HEK293T (cell line): ENCODE results near the gene QSOX2.

ENCODE experiments used
- CTCF ChIA-PET: fragments of 350-600 bp; formaldehyde crosslinking; extraction: SDS; loops from one replicate; lab custom pipeline; 2021; ENCODE audit warnings: antibody characterized with exemption, inconsistent platforms; lab: Yijun Ruan, JAX
- POLR2A ChIA-PET: fragments of 350-600 bp; formaldehyde crosslinking; extraction: SDS; loops from one replicate; lab custom pipeline; 2020; ENCODE audit warnings: antibody characterized with exemption, inconsistent platforms; lab: Yijun Ruan, JAX
- DNase-seq: peaks from one replicate; pipeline ENCODE4 v3.0.0; 2012; ENCODE audit warnings: mixed read lengths; ENCODE audit errors: extremely low spot score
- ARNT ChIP-seq: fragments of 450-650 bp; IDR thresholded peaks from 2 replicates; pipeline ENCODE4 v1.6.1; 2017; ENCODE audit warnings: mild to moderate bottlenecking
- BHLHE40 ChIP-seq: fragments of 450-650 bp; IDR thresholded peaks from 2 replicates; pipeline ENCODE4 v1.6.1; 2016; ENCODE audit warnings: mild to moderate bottlenecking, moderate library complexity, borderline replicate concordance
- CTBP1 ChIP-seq: fragments of 450-650 bp; IDR thresholded peaks from 2 replicates; pipeline ENCODE4 v1.6.1; 2016; ENCODE audit warnings: borderline replicate concordance
- ELF4 ChIP-seq: fragments of 450-650 bp; IDR thresholded peaks from 2 replicates; pipeline ENCODE4 v1.6.1; 2017; ENCODE audit warnings: antibody characterized with exemption
- FOXA1 ChIP-seq: fragments of 450-650 bp; IDR thresholded peaks from 2 replicates; pipeline ENCODE4 v1.6.1; 2016; ENCODE audit warnings: mild to moderate bottlenecking
- FOXK2 ChIP-seq: fragments of 450-650 bp; IDR thresholded peaks from 2 replicates; pipeline ENCODE4 v1.6.1; 2016; ENCODE audit warnings: mild to moderate bottlenecking
- FOXM1 ChIP-seq: fragments of 450-650 bp; IDR thresholded peaks from 2 replicates; pipeline ENCODE4 v1.6.1; 2017; ENCODE audit warnings: mild to moderate bottlenecking, borderline replicate concordance
- HDGF ChIP-seq: fragments of 450-650 bp; IDR thresholded peaks from 2 replicates; pipeline ENCODE4 v1.6.1; 2017; ENCODE audit warnings: antibody characterized with exemption, borderline replicate concordance
- L3MBTL2 ChIP-seq: fragments of 450-650 bp; conservative IDR thresholded peaks from 2 replicates; pipeline ENCODE4 v1.6.1; 2016; ENCODE audit warnings: mild to moderate bottlenecking
- LEF1 ChIP-seq: fragments of 450-650 bp; IDR thresholded peaks from 2 replicates; pipeline ENCODE4 v1.6.1; 2017; ENCODE audit warnings: mild to moderate bottlenecking, borderline replicate concordance
- NFRKB ChIP-seq: fragments of 450-650 bp; IDR thresholded peaks from 2 replicates; pipeline ENCODE4 v1.6.1; 2016; ENCODE audit warnings: mild to moderate bottlenecking, moderate library complexity
- SP1 ChIP-seq: fragments of 450-650 bp; IDR thresholded peaks from 2 replicates; pipeline ENCODE4 v1.6.1; 2017
- SUZ12 ChIP-seq: fragments of 450-650 bp; IDR thresholded peaks from 2 replicates; pipeline ENCODE4 v1.6.1; 2016; ENCODE audit warnings: mild to moderate bottlenecking
- TARDBP ChIP-seq: fragments of 450-650 bp; IDR thresholded peaks from 2 replicates; pipeline ENCODE4 v1.6.1; 2016
- ZNF384 ChIP-seq: fragments of 450-650 bp; IDR thresholded peaks from 2 replicates; pipeline ENCODE4 v1.6.1; 2016
- TF ChIP-seq, protein P1 (sequence below): fragments of 450-650 bp; IDR thresholded peaks from 2 replicates; pipeline ENCODE4 v1.6.1; 2016

Gene QSOX2

DNA sequence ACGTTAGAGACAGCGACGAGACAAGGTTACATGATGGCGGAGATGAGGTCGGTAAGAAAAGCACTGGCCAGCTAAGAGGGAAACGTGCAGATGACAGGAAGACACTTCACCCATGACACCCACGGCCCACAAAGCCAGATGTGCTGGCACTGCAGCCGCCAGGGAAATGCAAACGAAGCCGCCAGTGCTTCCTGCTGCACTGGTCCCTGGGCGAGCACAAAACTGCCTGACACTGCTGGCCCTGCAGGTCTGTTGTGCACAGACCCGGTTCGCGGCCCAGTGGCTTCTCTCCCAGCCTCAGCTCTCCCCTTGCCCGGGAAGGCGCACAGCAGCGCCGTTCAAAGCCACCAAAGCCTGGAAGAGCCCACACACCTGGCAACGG, 20.3 kb downstream of the QSOX2 start:
- DNase-seq = no peak
- TF ChIP-seq FOXM1 (no peak), ELF4 (no peak)
- POLR2A ChIA-PET = no interaction called here
- CTCF ChIA-PET = no interaction called here

- no peak for TF ChIP-seq ELF4
- POLR2A ChIA-PET = no interaction called here
These were observed 21.6 kb downstream of the QSOX2 start for GRCh38 chr9:136223871-136224640.

GRCh38 chr9:136222906-136223285, 22.7 kb downstream of the QSOX2 start:
- CTCF ChIA-PET = interaction anchor here (0.6 to 0.8 kb wide), 2 partner anchors 26 to 521 kb away, joined by 3 read pairs; partner anchors contain the start of gene KCNT1
- TF ChIP-seq SP1 = no peak
- no peak for TF ChIP-seq NFRKB
- TF ChIP-seq FOXK2 = no peak
- TF ChIP-seq SUZ12 = no peak
- TF ChIP-seq L3MBTL2 = no peak
- TF ChIP-seq ARNT = no peak
- no peak for TF ChIP-seq FOXM1
- no peak for TF ChIP-seq BHLHE40
- TF ChIP-seq, protein P1, sequence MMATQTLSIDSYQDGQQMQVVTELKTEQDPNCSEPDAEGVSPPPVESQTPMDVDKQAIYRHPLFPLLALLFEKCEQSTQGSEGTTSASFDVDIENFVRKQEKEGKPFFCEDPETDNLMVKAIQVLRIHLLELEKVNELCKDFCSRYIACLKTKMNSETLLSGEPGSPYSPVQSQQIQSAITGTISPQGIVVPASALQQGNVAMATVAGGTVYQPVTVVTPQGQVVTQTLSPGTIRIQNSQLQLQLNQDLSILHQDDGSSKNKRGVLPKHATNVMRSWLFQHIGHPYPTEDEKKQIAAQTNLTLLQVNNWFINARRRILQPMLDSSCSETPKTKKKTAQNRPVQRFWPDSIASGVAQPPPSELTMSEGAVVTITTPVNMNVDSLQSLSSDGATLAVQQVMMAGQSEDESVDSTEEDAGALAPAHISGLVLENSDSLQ = no peak
- no peak for TF ChIP-seq ELF4
- TF ChIP-seq TARDBP = no peak
- TF ChIP-seq LEF1 = no peak
- TF ChIP-seq ZNF384 = no peak
- TF ChIP-seq FOXA1 = no peak
- TF ChIP-seq HDGF = no peak
- TF ChIP-seq CTBP1 = no peak
- no peak for DNase-seq
- POLR2A ChIA-PET = no interaction called here

More at GRCh38 chr9:136223871-136224640, 21.6 kb downstream of the QSOX2 start:
- no peak for DNase-seq
- CTCF ChIA-PET = no interaction called here

DNA sequence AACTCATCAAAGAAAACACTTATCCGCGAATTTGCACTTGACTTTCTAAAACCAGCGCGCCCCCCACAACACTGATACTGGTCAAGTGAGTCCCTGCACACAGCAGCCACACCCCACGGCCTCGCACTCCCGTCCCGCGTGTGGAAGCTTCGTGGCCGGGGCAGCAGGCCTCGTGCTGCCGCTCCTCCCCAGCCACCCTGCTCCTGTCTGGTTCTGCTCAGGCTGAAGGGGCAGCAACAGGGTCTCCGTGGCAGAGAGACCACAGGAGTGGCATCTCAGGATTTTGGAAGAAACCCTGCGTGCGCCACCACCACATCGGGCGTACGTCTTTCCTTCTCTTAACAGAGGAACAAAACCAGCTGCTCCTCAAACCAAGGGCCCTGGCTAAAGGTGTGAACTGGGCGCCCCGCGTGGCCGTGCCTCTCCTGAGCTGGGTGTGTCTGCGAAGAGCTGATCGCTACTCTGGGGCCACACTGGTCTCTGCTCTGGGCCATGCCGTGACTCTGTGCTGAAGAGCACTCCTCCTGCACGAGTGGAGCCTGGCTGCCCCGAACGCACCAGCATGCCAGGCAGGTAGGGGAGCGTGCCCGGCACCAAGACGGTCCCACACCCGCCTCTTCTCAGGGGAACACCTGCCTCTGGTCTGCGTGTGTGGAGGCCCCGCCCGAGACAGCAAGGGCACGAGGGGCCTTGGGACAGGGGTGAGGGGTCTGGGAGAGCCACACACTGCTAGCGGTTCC, 23.3 kb downstream of the QSOX2 start:
- no peak for DNase-seq
- CTCF ChIA-PET = interaction anchor here (0.8 kb wide), 1 partner anchor 26 kb away, joined by 3 read pairs; no protein-coding TSS in a partner anchor
- TF ChIP-seq ELF4 (no peak), SUZ12 (no peak), ARNT (no peak), BHLHE40 (no peak), ZNF384 (no peak)
- POLR2A ChIA-PET = no interaction called here

DNA sequence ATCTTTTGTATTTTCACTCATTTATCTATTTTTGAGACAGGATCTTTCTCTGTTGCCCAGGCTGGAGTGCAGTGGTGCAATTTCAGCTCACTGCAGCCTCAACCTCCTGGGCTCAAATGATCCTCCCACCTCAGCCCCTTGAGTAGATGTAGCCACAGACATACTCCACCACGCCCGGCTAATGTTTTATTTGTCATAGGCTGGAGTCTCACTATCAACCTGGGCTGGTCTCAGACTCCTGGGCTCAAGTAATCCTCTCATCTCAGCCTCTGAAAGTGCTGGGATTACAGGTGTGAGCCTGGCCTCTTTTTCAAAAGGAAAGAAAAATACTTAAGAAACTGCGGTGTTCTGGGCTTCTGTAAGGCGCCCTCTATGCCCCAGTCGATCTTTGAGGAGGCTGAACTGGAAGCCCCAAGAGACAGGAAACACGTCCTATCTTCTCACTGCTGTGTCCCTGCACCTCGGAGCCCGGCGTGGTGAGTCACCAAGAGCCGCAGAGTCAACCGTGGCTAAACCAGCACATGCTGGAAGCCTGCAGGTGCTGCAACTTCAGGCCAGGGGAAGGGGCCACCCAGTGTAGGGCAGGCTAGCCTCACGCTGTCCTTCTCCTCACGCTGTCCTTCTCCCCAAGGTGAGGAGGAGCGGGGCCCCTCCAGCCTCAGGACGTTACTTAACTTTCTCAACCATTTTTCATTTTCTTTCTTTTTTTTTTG, 25.4 kb downstream of the QSOX2 start:
- CTCF ChIA-PET = no interaction called here
- POLR2A ChIA-PET = no interaction called here
- no peak for TF ChIP-seq SUZ12
- TF ChIP-seq SP1 = no peak
- no peak for TF ChIP-seq ZNF384
- TF ChIP-seq FOXA1 = no peak
- TF ChIP-seq LEF1 = no peak
- TF ChIP-seq CTBP1 = no peak
- TF ChIP-seq ELF4 = no peak
- TF ChIP-seq TARDBP = no peak
- no peak for TF ChIP-seq FOXK2
- TF ChIP-seq, protein P1 = no peak
- TF ChIP-seq NFRKB = no peak
- TF ChIP-seq ARNT = no peak
- TF ChIP-seq FOXM1 = no peak
- no peak for TF ChIP-seq HDGF
- TF ChIP-seq L3MBTL2 = no peak
- TF ChIP-seq BHLHE40 = no peak
- DNase-seq = no peak

DNA sequence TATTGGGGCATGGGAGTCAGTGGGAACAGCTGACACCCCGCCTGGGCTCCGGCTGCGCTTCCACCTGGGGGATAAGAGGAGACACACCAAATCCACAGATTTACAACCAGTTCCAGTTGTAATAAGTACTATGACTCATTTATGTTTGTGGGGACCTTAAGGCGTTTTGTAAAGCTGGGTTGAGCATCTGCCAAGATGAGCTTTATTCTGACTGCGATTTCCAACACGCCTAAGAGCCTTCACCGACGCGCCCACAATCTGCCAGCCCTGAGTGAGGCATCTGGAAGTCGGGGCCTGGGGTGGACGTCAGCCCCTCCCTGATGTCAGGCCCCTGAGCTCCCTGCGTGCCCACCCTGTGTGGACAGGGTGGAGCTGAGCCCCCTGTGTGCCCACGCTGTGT, 26.3 kb downstream of the QSOX2 start:
- ChIA-PET POLR2A (no interaction called here), CTCF (interaction anchor here (0.7 kb wide), 1 partner anchor 81 kb away, joined by 3 read pairs; no protein-coding TSS in a partner anchor)
- DNase-seq = no peak

More for the DNA sequence above, 26.3 kb downstream of the QSOX2 start:
- no peak for TF ChIP-seq SUZ12
- TF ChIP-seq, protein P1 = no peak
- TF ChIP-seq FOXK2 = no peak
- no peak for TF ChIP-seq CTBP1
- TF ChIP-seq SP1 = no peak
- TF ChIP-seq ARNT = no peak
- no peak for TF ChIP-seq TARDBP
- TF ChIP-seq ZNF384 = no peak
- no peak for TF ChIP-seq HDGF
- no peak for TF ChIP-seq FOXA1
- TF ChIP-seq ELF4 = no peak
- TF ChIP-seq L3MBTL2 = no peak
- no peak for TF ChIP-seq NFRKB
- no peak for TF ChIP-seq BHLHE40
- TF ChIP-seq FOXM1 = no peak
